Activated T-cell treated with anti-CD3 and anti-CD28 coated beads for 48 hours (primary cell): ENCODE measurements around the gene RGS9.
"Not testable (repeated sequence)": the region's sequence is repeated elsewhere in the genome, so short reads cannot be mapped to it uniquely, and the experiment has no call there.

Source experiments
- DNase-seq: peaks from one replicate; pipeline ENCODE4 v3.0.0-alpha.2; 2020; ENCODE audit warnings: low read depth

Gene RGS9

DNA sequence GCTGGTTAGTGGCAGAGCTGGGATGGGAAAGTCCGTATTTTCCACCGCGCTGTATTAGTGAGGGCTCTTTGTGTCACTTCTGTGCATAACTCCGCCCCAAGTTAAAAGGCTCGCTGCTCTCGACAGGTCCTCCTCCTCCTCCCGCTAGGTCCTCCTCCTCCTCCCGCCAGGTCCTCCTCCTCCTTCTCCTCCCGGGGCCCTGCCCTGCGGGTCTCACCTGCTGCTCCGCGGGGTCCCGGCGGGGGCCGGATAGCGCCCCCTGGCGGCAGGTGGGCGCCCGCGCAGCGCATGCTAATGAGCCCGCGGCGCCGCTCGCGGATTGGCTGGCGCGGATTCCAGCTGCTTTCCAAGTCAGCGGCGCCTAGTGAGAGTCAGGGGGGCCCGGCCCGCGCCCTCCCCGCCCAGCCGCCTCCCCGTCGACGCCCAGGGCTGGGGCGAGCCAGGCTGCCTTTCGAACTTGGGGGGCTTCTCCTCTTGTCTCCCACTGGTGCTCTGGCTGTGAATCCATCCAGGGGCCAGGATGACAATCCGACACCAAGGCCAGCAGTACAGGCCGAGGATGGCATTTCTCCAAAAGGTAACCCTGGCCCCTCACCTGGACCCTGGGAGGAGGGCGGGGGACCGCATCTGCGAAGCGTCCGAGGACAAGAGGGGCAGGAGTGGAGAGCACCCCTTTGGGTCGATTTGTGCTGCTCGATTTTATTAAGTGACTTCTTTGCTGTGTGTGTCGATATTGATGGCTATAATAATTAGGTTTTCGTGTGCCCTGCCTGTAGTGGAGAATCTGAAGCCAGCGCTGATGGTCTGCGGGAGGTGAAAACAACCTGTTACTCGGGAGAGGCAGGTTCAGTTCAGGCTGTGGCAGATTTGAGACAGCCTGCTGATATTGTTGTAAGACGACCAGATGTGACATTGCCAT is at the start of gene RGS9:
RGS9 (plus strand) TSS at position 350 of the 919 bp plus-strand sequence; CDS start at position 521, 171 bp downstream.
- peak; percentile 83 for DNase-seq

DNA sequence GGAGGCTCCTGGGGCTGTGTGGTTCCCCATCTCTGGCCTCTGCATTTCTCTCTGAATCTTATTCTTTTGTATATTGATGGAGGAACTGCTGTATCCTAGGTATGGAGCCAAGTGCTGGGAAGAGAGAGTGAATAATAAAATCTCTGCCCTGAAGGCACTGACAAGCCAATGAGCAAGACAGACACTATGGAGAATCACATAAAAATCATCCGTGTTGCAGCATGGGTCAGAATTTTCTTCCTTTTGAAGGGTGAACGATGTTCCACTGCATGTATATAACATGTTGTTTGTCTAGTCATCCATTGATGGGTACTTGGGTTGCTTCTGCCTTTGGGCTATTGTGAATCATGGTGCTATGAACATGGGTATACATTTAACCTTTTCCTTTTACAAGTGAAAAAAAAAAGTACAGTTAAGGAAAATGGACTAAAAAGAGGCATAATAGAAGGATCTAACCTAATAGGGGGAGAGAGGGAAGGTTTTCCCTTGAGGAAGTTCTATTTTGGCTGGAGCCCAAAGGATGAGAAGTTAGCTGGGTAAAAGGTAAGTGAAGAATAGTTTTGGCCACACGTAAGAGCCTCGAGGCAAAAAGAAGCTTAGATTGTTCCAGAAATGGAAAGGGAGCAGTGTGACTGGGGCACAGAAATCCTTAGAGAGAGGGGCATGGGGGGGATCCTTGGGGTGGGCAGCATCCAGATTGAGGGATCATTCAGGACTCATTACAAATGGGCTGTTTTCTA is 48.4 kb upstream of the RGS9 start:
- DNase-seq, result no peak

- DNase-seq, result no peak
Measured at GRCh38 chr17:65092262-65092661, 44.9 kb upstream of the RGS9 start.

- DNase-seq, result not testable (repeated sequence)
Measured at GRCh38 chr17:65092721-65093356, 44.3 kb upstream of the RGS9 start.

GRCh38 chr17:65093930-65094329 is 43.2 kb upstream of the RGS9 start:
- no peak for DNase-seq

GRCh38 chr17:65095465-65095864 is 41.7 kb upstream of the RGS9 start:
- no peak for DNase-seq

- not testable (repeated sequence) for DNase-seq
Measured at GRCh38 chr17:65096382-65096781, 40.8 kb upstream of the RGS9 start.

DNA sequence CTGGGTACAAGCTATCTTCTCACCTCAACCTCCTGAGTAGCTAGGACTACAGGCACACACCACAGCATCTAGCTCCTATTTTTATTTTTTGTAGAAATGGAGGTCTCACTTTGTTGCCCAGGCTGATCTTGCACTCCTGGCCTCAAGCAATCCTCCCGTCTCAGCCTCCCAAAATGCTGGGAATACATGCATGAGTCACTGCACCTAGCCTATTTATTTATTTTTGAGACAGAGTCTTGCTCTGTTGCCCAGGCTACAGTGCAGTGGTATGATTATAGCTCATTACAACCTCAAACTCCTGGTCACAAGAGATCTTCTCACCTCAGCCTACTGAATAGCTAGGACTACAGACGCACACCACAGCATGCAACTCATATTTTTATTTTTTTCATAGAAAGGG is 40.1 kb upstream of the RGS9 start:
- no peak for DNase-seq

DNA sequence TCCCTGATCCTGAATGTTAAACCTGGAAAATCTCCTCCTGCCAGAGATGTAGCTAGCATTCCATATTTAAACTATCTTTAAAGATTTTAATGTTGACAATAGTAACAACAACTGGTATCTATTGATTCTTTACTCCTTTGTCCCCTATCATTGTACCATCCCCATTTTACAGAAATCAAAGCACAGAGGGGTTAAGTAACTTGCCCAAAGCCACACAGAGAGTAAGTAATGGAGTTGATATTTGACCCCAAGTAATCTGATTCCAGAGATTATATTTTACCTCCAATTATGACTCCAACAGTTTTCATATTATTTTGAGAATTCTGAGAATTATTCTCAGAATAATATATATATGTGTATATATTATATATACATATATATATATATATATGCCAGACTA is 37.7 kb upstream of the RGS9 start:
- no peak for DNase-seq

- DNase-seq, result peak; percentile 79
Measured at GRCh38 chr17:65099941-65100315, 37.2 kb upstream of the RGS9 start.

DNA sequence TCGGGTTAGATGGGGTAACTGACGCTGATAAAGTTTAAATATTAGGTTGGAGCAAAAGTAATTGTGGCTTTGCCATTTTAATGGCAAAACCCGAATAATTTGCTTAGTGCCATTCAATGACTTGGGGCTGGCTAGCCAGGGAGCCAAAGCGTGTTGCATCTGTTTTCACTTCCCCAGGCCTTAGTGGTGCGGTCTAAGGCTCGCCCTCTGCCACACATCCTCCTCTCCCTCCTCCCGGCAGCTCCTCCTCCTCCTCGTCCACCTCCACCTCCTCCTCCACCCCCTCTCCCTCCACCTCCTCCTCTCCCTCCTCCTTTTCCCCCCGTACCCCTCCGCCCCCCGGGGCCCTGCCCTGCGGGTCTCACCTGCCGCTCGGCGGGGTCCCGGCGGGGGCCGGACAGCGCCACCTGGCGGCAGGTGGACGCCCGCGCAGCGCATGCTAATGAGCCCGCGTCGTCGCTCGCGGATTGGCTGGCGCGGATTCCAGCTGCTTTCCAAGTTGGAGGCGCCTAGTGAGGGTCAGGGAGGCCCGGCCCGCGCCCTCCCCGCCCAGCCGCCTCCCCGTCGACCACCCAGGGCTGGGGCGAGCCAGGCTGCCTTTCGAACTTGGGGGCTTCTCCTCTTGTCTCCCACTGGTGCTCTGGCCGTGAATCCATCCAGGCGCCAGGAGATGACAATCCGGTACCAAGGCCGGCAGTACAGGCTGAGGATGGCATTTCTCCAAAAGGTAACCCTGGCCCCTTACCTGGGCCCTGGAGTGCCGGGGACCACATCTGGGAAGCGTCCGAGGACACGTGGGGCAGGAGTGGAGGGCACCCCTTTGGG is 36.6 kb upstream of the RGS9 start:
- peak; percentile 74 for DNase-seq

GRCh38 chr17:65101371-65101770 is 35.8 kb upstream of the RGS9 start:
- DNase-seq, result no peak

DNA sequence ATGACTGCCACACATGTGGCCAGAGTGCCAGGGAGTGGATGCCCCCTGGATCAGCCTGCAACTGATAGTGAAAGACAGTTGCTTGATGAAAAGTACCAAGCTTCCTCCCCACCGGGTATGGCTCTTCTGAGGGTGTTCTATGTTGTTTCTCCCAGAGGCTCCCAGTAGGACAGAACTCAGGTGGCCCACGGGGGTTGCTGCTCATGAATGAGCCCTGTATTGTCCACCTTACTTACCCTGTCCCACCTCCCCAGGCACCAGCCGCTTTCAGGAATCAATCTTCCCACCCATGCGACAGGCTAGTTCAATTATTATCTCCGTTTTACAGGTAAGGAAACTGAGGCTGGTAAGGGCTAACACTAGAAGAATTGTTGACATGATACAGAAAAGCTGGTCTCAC is 34.9 kb upstream of the RGS9 start:
- no peak for DNase-seq

GRCh38 chr17:65102788-65103187 is 34.4 kb upstream of the RGS9 start:
- DNase-seq, result no peak

- DNase-seq, result no peak
Measured at GRCh38 chr17:65103431-65103830, 33.7 kb upstream of the RGS9 start.

DNA sequence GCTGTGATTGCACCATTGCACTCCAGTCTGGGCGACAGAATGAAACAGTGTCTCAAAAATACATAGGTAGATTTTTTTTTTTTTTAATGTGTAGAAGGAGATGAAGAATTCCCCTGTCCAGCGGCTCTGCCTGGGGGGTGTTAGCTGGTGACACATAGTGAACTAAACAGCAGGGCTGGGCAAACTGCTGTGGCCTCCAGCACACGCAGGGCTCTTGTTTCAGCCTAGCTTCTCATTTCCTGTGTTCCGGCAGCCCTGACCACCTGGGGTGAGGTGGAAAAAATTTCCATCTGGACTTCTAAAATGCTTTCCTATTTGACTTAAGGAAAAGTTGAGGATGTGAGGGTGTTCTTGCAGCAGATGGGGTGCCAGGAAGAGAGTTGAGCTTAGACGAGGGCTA is 33.3 kb upstream of the RGS9 start:
- no peak for DNase-seq

DNA sequence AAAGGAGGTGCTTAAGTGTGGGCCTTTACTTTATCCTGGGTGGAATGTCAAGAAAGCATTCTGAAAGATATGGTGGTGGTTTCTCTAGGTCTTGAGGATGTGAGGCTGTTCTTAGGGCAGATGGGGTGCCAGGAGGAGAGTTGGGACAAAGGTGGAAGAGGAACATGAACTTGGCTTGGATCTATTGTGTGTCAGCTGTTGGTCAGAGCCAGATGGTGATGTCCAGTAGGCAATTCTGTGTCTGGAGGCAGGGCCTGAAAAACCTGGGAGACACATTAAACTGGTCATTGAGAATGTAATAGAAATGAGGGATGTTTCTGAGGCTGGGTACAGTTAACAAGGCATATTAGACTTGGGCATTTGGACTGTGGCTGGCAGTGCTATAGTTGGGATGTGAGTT is 32.6 kb upstream of the RGS9 start:
- no peak for DNase-seq

DNA sequence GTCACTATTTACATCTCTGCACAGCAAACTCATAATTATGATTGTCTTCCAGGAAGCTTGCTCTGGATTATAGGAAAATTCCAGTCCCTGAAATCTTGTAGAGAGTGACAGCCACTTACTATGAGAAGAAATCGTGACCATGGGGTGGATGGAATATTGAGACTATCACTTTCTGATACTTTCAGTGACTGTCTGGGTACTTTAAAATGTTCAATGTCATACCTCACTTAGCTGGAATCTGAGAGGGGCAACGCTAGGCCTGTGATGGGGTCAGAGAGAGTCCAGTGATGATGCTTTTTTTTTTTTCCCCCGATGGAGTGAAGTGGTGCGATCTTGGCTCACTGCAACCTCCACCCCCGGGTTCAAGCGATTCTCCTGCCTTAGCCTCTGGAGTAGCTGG is 32.2 kb upstream of the RGS9 start:
- no peak for DNase-seq

DNA sequence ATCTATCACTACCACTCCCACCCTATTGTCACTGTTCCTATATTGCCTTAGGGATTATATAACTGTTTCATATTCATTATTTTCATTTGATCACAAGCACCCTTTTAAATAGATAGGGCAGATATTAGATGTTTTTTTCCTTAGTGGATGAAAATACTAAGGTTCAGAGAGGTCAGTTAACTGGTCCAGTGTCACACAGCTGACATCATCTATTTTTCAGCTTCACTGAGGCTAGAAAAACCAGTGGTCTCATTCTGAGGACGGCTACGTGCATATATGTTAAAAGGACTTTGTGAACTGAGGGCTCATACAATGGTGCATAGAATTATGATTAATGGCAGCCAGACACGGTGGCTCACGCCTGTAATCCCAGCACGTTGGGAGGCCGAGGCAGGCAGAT is 29.0 kb upstream of the RGS9 start:
- no peak for DNase-seq

- no peak for DNase-seq
Measured at GRCh38 chr17:65109543-65109942, 27.6 kb upstream of the RGS9 start.

DNA sequence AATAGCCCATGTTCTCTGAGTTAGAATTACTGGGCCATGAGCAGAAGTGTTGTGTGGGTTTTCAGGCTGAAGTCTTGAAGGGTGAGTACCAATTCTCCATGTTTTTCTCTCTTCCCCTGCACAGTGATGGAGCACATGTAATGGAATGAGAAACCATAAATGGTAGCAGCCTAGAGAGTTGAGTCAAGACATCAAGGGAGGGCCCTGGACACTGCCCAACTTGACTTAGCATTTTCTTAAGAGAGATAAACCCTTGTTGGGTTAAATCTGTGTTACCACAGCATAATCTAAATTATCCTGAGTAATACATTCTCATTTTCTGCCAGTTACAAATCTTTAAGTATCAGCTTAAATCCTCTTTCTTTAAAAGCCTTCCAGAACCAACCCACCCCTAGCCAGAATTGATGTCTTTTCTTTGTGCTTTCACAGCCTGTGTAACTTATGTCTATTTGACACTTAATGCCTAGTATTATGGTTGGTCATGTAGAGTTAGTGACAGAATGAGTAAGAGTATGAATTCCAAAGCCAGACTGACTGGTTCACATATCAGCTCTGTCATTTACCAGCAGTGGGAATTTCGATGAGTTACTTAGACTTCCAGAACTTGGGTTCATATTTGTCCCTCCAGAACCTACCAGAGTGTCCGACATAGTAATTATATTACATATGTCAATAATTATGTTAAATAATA is 27.0 kb upstream of the RGS9 start:
- no peak for DNase-seq
